HepG2 (cell line): ENCODE data around the gene EGR2. TPM values are rescaled to one million over a fixed set of nuclear protein-coding genes. Genes with fewer than 3 reads are reported as not detected.

Experiments
- BORCS8-MEF2B ChIP-seq: sonication (generic); formaldehyde crosslinking; IDR thresholded peaks from 2 replicates; pipeline ENCODE4 v1.8.0; 2022; ENCODE audit warnings: mild to moderate bottlenecking, missing genetic modification reagents
- ELF1 ChIP-seq: sonication (generic); formaldehyde crosslinking; IDR thresholded peaks from 2 replicates; pipeline ENCODE4 v1.4.0; 2020; ENCODE audit warnings: missing genetic modification reagents
- FOXO1 ChIP-seq: sonication (generic); formaldehyde crosslinking; IDR thresholded peaks from 2 replicates; pipeline ENCODE4 v1.4.0; 2020; ENCODE audit warnings: missing genetic modification reagents
- GRHL1 ChIP-seq: sonication (generic); formaldehyde crosslinking; conservative IDR thresholded peaks from 2 replicates; pipeline ENCODE4 v1.8.0; 2022; ENCODE audit warnings: missing genetic modification reagents
- HDAC1 ChIP-seq: sonication (generic); formaldehyde crosslinking; IDR thresholded peaks from 2 replicates; pipeline ENCODE4 v1.5.1; 2020; ENCODE audit warnings: mild to moderate bottlenecking, missing genetic modification reagents
- HMGXB4 ChIP-seq, 2 experiments: sonication (generic) in 1 of 2; formaldehyde crosslinking in 1 of 2; IDR thresholded peaks; 2 replicates each; pipeline versions ENCODE4 v1.4.0 to v1.6.1; 2018 to 2020; ENCODE audit warnings: missing genetic modification reagents in 2 of 2, borderline replicate concordance in 1 of 2, low read depth in 1 of 2, mild to moderate bottlenecking in 1 of 2, missing biosample characterization in 1 of 2
- MED8 ChIP-seq: sonication (generic); formaldehyde crosslinking; IDR thresholded peaks from 2 replicates; pipeline ENCODE4 v1.8.1; 2023; ENCODE audit warnings: mild to moderate bottlenecking, missing genetic modification reagents; ENCODE audit not compliant: insufficient replicate concordance
- MIER2 ChIP-seq: IDR thresholded peaks from 2 replicates; pipeline ENCODE4 v1.6.1; 2016; ENCODE audit warnings: missing biosample characterization, missing genetic modification reagents
- MXI1 ChIP-seq: IDR thresholded peaks from 3 replicates; pipeline ENCODE4 v1.6.1; 2012; ENCODE audit warnings: low read depth, low read length, inconsistent platforms, borderline replicate concordance
- NFYC ChIP-seq: IDR thresholded peaks from 2 replicates; pipeline ENCODE4 v1.6.1; 2016; ENCODE audit warnings: missing genetic modification reagents, missing compliant biosample characterization
- RFX5 ChIP-seq: IDR thresholded peaks from 2 replicates; pipeline ENCODE4 v1.6.1; 2011; ENCODE audit warnings: low read depth, low read length, improper control_type of control experiment
- RNF2 ChIP-seq: fragments of 450-650 bp; conservative IDR thresholded peaks from 2 replicates; pipeline ENCODE4 v1.6.1; 2016; ENCODE audit warnings: low read depth
- SNRNP70 ChIP-seq: fragments of 200-400 bp; formaldehyde crosslinking; IDR thresholded peaks from 2 replicates; pipeline ENCODE4 v1.6.1; 2017; ENCODE audit warnings: mild to moderate bottlenecking, low read depth, low read length, moderate library complexity
- STAT5B ChIP-seq: sonication (generic); formaldehyde crosslinking; IDR thresholded peaks from 2 replicates; pipeline ENCODE4 v1.4.0; 2020; ENCODE audit warnings: missing genetic modification reagents
- THRA ChIP-seq: sonication (generic); formaldehyde crosslinking; IDR thresholded peaks from 2 replicates; pipeline ENCODE4 v1.4.0; 2020; ENCODE audit warnings: missing genetic modification reagents, borderline replicate concordance
- YEATS2 ChIP-seq: sonication (generic); formaldehyde crosslinking; IDR thresholded peaks from 2 replicates; pipeline ENCODE4 v1.4.0; 2020; ENCODE audit warnings: missing genetic modification reagents, borderline replicate concordance
- ZNF234 ChIP-seq: sonication (generic); formaldehyde crosslinking; conservative IDR thresholded peaks from 2 replicates; pipeline ENCODE4 v1.5.1; 2020; ENCODE audit warnings: mild to moderate bottlenecking, missing genetic modification reagents
- ZNF350 ChIP-seq: sonication (generic); formaldehyde crosslinking; IDR thresholded peaks from 2 replicates; pipeline ENCODE4 v1.4.0; 2020; ENCODE audit warnings: mild to moderate bottlenecking, low read depth, missing genetic modification reagents, borderline replicate concordance
- polyA plus RNA-seq, 8 experiments: library from polyadenylated mRNA; depleted of rRNA in 3 of 8; stranded (reverse) in 7 of 8; unstranded in 1 of 8; fragments of >200 nt; fragmentation: Illumina TruSeq in 4 of 8; extraction: Trizol in 4 of 8; gene quantifications; 2 replicates each; pipeline versions ENCODE4 v1.2.1 to v1.2.3, GENCODE V29; 2011 to 2016; ENCODE audit warnings: low read depth in 4 of 8, missing spikeins in 1 of 8, mixed read lengths in 1 of 8; ENCODE audit not compliant: insufficient read depth in 1 of 8
- total RNA-seq, 5 experiments: library from RNA; depleted of rRNA; stranded (reverse); fragments of >200 nt; fragmentation: Illumina TruSeq; extraction: Trizol; gene quantifications; 2 replicates each; pipeline ENCODE4 v1.2.3, GENCODE V29; 2016; ENCODE audit warnings: low read depth in 1 of 5
- TF ChIP-seq, protein P1 (sequence below): IDR thresholded peaks from 2 replicates; pipeline ENCODE4 v1.4.0; 2020; ENCODE audit warnings: mild to moderate bottlenecking, missing genetic modification reagents

EGR2 gene
- total and polyA plus RNA-seq, 2 of the 13 experiments (the other 11 are each of a cell fraction or from before 2014, with no cell fraction given): 0.11 to 0.15 TPM

GRCh38 chr10:62804356-62805230 lies 11.6 kb downstream of the EGR2 start, which contains the start of gene ADO (continued):
- TF ChIP-seq RFX5 (0 out of 2 replicates have a peak, but pooled peaks have one; percentile 6), FOXO1 (CRISPR knock-in tag) (peak; percentile 27; the same call in 1 of the 2 replicates), ZNF234 (CRISPR knock-in tag) (peak; percentile 92; the same call in 1 of the 2 replicates), STAT5B (CRISPR knock-in tag) (0 out of 2 replicates have a peak, but pooled peaks have one; percentile 23), MED8 (CRISPR knock-in tag) (no peak), SNRNP70 (no peak), MXI1 (peak; percentile 59; the same call in 2 of the 3 replicates), NFYC (CRISPR knock-in tag) (0 out of 2 replicates have a peak, but pooled peaks have one; percentile 24), RNF2 (peak; percentile 83), GRHL1 (CRISPR knock-in tag) (no peak), MIER2 (CRISPR knock-in tag) (no peak), ELF1 (CRISPR knock-in tag) (peak; percentile 58), ZNF350 (CRISPR knock-in tag) (peak; percentile 52), BORCS8-MEF2B (CRISPR knock-in tag) (peak; percentile 67), YEATS2 (CRISPR knock-in tag) (peak; percentile 86), HDAC1 (CRISPR knock-in tag) (peak; percentile 39; the same call in 1 of the 2 replicates), THRA (CRISPR knock-in tag) (peak; percentile 50), HMGXB4 (CRISPR knock-in tag; IDR thresholded peaks at IDR 0.05; ENCODE audit: borderline replicate concordance in 1 of 2, low read depth in 1 of 2) (peak; percentile 48 to 51; a peak in 2 of 4 replicates)
- TF ChIP-seq, protein P1, sequence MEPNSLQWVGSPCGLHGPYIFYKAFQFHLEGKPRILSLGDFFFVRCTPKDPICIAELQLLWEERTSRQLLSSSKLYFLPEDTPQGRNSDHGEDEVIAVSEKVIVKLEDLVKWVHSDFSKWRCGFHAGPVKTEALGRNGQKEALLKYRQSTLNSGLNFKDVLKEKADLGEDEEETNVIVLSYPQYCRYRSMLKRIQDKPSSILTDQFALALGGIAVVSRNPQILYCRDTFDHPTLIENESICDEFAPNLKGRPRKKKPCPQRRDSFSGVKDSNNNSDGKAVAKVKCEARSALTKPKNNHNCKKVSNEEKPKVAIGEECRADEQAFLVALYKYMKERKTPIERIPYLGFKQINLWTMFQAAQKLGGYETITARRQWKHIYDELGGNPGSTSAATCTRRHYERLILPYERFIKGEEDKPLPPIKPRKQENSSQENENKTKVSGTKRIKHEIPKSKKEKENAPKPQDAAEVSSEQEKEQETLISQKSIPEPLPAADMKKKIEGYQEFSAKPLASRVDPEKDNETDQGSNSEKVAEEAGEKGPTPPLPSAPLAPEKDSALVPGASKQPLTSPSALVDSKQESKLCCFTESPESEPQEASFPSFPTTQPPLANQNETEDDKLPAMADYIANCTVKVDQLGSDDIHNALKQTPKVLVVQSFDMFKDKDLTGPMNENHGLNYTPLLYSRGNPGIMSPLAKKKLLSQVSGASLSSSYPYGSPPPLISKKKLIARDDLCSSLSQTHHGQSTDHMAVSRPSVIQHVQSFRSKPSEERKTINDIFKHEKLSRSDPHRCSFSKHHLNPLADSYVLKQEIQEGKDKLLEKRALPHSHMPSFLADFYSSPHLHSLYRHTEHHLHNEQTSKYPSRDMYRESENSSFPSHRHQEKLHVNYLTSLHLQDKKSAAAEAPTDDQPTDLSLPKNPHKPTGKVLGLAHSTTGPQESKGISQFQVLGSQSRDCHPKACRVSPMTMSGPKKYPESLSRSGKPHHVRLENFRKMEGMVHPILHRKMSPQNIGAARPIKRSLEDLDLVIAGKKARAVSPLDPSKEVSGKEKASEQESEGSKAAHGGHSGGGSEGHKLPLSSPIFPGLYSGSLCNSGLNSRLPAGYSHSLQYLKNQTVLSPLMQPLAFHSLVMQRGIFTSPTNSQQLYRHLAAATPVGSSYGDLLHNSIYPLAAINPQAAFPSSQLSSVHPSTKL: peak; percentile 37; the same call in 1 of the 2 replicates
